Measurements from ENCODE around the gene ABLIM1. TPM values are rescaled to one million over a fixed set of nuclear protein-coding genes. Genes with fewer than 3 reads are reported as not detected.

ABLIM1 gene
- total and polyA plus RNA-seq, 2 donors (not counting 1 experiment from before 2014, with no cell fraction given), result 5.3 to 13.6 TPM

GRCh38 chr10:114499630-114500190 is 158.4 kb downstream of the ABLIM1 start:
- Histone ChIP-seq H3K4me2 (ENCODE audit: extremely low read depth, insufficient read depth, low read length) (no peak overlapping the region), H3K27ac (ENCODE audit: insufficient read depth, low read length) (no peak overlapping the region), H3K79me2 (ENCODE audit: control insufficient read depth, insufficient read depth, low read length) (no peaks in the 10 kb centered on the region), H3K4me1 (ENCODE audit: control insufficient read depth, extremely low read depth, insufficient read depth, low read length) (no peaks in the 10 kb centered on the region), H3K4me3 (replicated peaks in 1 of 4; ENCODE audit: control extremely low read depth in 1 of 4, insufficient read depth in 1 of 4, low read depth in 3 of 4, low read length in 4 of 4) (no peak overlapping the region), H3K36me3 (ENCODE audit: control insufficient read depth, insufficient read depth, low read length) (no peaks in the 10 kb centered on the region), H2AFZ (ENCODE audit: low read length) (no peak overlapping the region), H3K9me3 (ENCODE audit: control insufficient read depth, insufficient read depth, low read depth, low read length) (no peaks in the 10 kb centered on the region), H4K20me1 (ENCODE audit: control insufficient read depth, extremely low read depth, insufficient read depth, low read length) (no peaks in the 10 kb centered on the region), H3K9ac (ENCODE audit: insufficient read depth, low read length) (no peak overlapping the region), H3K27me3 (ENCODE audit: control insufficient read depth, insufficient read depth, low read length) (no peaks in the 10 kb centered on the region)
- no peak for DNase-seq (ENCODE audit: low read depth in 2 of 2)
- no peak for TF ChIP-seq CTCF (conservative IDR thresholded peaks at IDR 0.05 in 1 of 2, IDR thresholded peaks at IDR 0.05 in 1 of 2; ENCODE audit: low read depth in 1 of 2, low read length in 2 of 2)
- TF ChIP-seq EZH2 (IDR thresholded peaks at IDR 0.05; ENCODE audit: low read length, missing control alignments), result no peak

GRCh38 chr10:114499116-114499515 is 159.0 kb downstream of the ABLIM1 start:
- Histone ChIP-seq H3K4me2 (ENCODE audit: extremely low read depth, insufficient read depth, low read length) (no peak overlapping the region), H3K27me3 (ENCODE audit: control insufficient read depth, insufficient read depth, low read length) (no peaks in the 10 kb centered on the region), H3K9ac (ENCODE audit: insufficient read depth, low read length) (no peak overlapping the region), H3K27ac (ENCODE audit: insufficient read depth, low read length) (no peak overlapping the region), H2AFZ (ENCODE audit: low read length) (no peak overlapping the region), H3K36me3 (ENCODE audit: control insufficient read depth, insufficient read depth, low read length) (no peaks in the 10 kb centered on the region), H3K4me3 (replicated peaks in 1 of 4; ENCODE audit: control extremely low read depth in 1 of 4, insufficient read depth in 1 of 4, low read depth in 3 of 4, low read length in 4 of 4) (no peak overlapping the region), H3K79me2 (ENCODE audit: control insufficient read depth, insufficient read depth, low read length) (no peaks in the 10 kb centered on the region), H4K20me1 (ENCODE audit: control insufficient read depth, extremely low read depth, insufficient read depth, low read length) (no peaks in the 10 kb centered on the region), H3K9me3 (ENCODE audit: control insufficient read depth, insufficient read depth, low read depth, low read length) (no peaks in the 10 kb centered on the region), H3K4me1 (ENCODE audit: control insufficient read depth, extremely low read depth, insufficient read depth, low read length) (no peaks in the 10 kb centered on the region)
- DNase-seq (ENCODE audit: low read depth in 2 of 2), result no peak
- TF ChIP-seq CTCF (conservative IDR thresholded peaks at IDR 0.05 in 1 of 2, IDR thresholded peaks at IDR 0.05 in 1 of 2; ENCODE audit: low read depth in 1 of 2, low read length in 2 of 2), result no peak
- TF ChIP-seq EZH2 (IDR thresholded peaks at IDR 0.05; ENCODE audit: low read length, missing control alignments), result no peak

GRCh38 chr10:114498413-114499111 is 159.5 kb downstream of the ABLIM1 start:
- Histone ChIP-seq H4K20me1 (ENCODE audit: control insufficient read depth, extremely low read depth, insufficient read depth, low read length) (no peaks in the 10 kb centered on the region), H3K9ac (ENCODE audit: insufficient read depth, low read length) (no peak overlapping the region), H3K27ac (ENCODE audit: insufficient read depth, low read length) (no peak overlapping the region), H3K4me1 (ENCODE audit: control insufficient read depth, extremely low read depth, insufficient read depth, low read length) (no peaks in the 10 kb centered on the region), H2AFZ (ENCODE audit: low read length) (no peak overlapping the region), H3K27me3 (ENCODE audit: control insufficient read depth, insufficient read depth, low read length) (no peaks in the 10 kb centered on the region), H3K4me2 (ENCODE audit: extremely low read depth, insufficient read depth, low read length) (no peak overlapping the region), H3K36me3 (ENCODE audit: control insufficient read depth, insufficient read depth, low read length) (no peaks in the 10 kb centered on the region), H3K4me3 (replicated peaks in 1 of 4; ENCODE audit: control extremely low read depth in 1 of 4, insufficient read depth in 1 of 4, low read depth in 3 of 4, low read length in 4 of 4) (no peak overlapping the region), H3K9me3 (ENCODE audit: control insufficient read depth, insufficient read depth, low read depth, low read length) (no peaks in the 10 kb centered on the region), H3K79me2 (ENCODE audit: control insufficient read depth, insufficient read depth, low read length) (no peaks in the 10 kb centered on the region)
- no peak for TF ChIP-seq CTCF (conservative IDR thresholded peaks at IDR 0.05 in 1 of 2, IDR thresholded peaks at IDR 0.05 in 1 of 2; ENCODE audit: low read depth in 1 of 2, low read length in 2 of 2)
- TF ChIP-seq EZH2 (IDR thresholded peaks at IDR 0.05; ENCODE audit: low read length, missing control alignments), result no peak
- DNase-seq (ENCODE audit: low read depth in 2 of 2), result no peak

All from fibroblast of lung (primary cell).